ENCODE data around the gene CCL14.
"Not testable (repeated sequence)": the region's sequence is repeated elsewhere in the genome, so short reads cannot be mapped to it uniquely, and the experiment has no call there.

CCL14 gene

GRCh38 chr17:35986643-35987042 lies at the start of gene CCL14:
Gene CCL14 (minus strand): TSS chr17:35986729. CDS start chr17:35986649, 80 bp downstream.
- in situ Hi-C loops (cut with MboI; ENCODE audit: low sequenced_read_pairs) = no loop called here

DNA sequence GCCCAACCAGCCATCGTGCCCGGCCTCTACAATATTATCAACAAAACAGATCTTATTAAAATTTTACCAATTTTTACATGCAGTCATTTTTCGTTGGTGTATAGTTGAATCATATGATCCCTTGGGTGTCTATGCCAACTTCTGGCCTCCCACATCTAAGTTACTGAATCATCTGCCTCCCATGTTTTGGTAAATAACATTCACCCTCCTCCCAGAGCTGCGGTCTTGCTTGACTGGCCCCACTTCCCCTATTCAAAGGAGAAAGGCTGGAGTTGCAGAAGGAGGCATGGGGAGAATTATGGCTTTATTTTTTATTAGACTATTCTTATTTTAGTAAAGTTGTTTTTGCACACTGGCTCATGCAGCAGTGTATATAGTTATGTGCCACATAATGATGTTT lies 49.7 kb upstream of the CCL14 start:
- in situ Hi-C loops (cut with MboI; ENCODE audit: low sequenced_read_pairs) = no loop called here

DNA sequence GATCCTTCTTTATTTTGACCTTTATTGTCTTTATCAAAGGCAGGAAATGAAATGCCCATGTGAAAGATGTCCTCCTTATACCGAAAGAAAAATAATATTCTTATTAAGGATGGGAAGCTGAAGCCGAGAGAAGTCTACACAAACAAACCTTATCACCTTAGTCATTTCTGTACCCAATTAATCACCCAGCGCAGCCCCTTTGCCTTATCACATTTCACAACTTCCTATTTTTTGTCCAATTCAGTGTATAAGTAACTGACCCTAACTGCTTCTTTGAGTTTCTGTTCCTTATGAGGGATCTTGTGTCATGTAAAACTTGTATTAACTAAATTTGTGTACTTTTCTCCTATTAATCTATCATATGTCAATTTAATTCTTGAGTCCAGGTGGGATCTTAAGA lies 47.6 kb upstream of the CCL14 start:
- in situ Hi-C loops (cut with MboI; ENCODE audit: low sequenced_read_pairs) = no loop called here

DNA sequence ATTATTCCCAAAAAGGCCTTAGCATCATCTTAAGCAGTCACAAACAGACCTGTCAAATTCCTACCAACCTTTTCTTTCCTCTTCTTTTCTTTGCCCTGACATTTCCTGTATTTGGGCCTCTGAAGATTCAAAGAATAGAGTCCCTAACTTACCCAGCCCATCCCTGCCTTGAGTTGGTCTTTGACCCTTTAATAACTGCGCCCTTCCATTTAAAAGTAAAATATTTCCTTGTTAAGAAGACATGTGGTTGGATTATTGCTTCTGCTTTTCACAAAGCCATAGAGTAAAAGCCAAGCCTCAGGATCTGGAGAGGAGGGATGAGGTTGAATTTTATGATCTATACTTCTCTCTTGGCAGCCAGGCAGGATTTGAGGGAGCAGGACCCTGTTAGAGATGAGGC lies 44.4 kb upstream of the CCL14 start:
- in situ Hi-C loops (cut with MboI; ENCODE audit: low sequenced_read_pairs) = no loop called here

DNA sequence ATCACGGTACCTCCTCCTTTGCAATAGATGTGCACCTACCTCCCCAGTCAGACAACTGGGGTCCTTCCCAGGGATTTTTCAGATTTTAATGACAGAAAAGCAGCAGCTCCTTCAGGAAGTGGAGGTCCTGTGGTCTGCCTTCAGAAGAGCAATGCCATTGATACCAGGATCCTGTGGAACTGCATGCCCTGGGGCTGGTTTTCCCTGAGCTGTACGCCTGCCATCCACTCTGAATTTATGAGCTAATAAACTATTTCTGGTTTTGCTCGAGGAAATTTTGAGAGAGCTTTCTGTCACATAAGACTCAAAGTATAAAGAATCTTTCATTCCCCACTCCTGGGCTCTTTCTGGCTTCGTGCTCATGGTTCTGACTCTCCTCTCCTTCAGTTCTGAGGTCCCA lies 41.2 kb upstream of the CCL14 start:
- in situ Hi-C loops (cut with MboI; ENCODE audit: low sequenced_read_pairs) = no loop called here

- in situ Hi-C loops (cut with MboI; ENCODE audit: low sequenced_read_pairs) = no loop called here
These were observed 37.8 kb upstream of the CCL14 start for GRCh38 chr17:36024106-36024869.

DNA sequence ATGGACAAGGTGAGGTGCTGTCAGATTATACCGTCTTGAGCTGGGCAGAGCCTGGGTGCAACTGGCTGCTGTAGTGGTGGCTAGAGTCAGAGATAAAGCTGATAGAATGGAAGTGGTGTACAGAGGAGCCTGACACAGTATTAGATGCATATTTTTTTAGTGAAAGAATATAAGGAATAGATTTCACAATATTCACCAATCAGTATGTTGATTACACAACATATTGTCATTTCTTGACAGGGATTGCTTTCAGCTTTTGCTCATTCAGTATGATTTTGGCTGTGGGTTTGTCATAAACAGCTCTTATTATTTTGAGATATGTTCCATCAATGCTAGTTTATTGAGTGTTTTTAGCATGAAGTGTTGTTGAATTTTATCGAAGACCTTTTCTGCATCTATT lies 32.9 kb upstream of the CCL14 start:
- in situ Hi-C loops (cut with MboI; ENCODE audit: low sequenced_read_pairs) = no loop called here

DNA sequence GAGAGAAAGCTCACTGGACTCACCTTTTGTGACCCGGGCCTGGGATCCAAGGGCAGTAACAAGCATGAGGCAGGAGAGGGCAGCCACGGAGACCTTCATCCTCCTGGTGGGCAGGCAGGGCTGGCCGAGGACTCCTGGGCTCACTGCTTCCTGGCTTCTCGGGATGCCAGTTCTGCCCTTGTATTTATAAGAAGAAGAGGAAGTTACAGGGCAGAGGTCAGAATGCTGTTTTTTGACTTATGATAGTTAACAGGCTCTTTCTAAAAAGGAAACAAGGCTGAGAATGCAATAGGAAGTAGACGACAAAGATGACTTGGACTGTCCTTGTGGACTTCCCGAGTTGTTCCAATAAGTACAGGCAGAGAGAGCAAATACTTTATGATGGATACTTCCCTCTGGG lies 31.3 kb upstream of the CCL14 start, which contains the start of gene CCL23:
Gene CCL23, minus strand, starts transcription at position 174 of the 400 bp plus-strand sequence. Its CDS starts 75 bp downstream, at position 99.
- in situ Hi-C loops (cut with MboI; ENCODE audit: low sequenced_read_pairs) = no loop called here

DNA sequence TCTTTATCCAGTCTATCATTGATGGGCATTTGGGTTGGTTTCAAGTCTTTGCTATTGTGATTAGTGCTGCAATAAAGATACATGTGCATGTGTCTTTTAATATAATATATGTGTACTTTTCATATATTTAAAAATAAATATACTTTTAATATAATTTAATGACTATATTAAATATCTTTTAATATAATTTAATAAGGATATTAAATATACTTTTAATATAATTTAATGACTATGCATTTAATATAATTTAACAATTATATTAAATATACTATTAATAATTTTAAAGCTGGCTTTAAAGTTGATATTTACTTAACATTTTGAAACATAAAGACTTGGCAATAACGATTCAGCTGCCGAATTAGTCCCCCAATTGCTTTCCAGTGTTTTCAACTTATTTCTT lies 30.0 kb upstream of the CCL14 start:
- in situ Hi-C loops (cut with MboI; ENCODE audit: low sequenced_read_pairs) = no loop called here

GRCh38 chr17:36015895-36016294 lies 29.4 kb upstream of the CCL14 start:
- in situ Hi-C loops (cut with MboI; ENCODE audit: low sequenced_read_pairs) = not testable (repeated sequence)

DNA sequence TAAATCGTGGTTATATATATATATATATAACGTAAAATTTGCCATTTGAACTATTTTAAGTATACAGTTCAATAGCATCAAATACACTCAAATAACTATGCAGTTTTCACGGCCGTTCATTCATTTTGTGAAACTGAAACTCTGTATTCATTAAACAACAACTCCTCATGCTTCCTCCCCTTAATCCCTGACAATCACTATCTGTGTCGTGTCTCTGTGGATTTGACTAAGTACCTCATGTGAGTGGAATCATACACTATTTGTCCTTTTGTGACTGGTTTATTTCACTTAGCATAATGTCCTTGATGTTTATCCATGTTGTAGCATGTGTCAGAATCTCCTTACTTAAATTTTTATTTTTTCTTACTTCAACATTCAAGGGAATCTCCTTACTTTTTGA lies 28.4 kb upstream of the CCL14 start:
- in situ Hi-C loops (cut with MboI; ENCODE audit: low sequenced_read_pairs) = no loop called here

DNA sequence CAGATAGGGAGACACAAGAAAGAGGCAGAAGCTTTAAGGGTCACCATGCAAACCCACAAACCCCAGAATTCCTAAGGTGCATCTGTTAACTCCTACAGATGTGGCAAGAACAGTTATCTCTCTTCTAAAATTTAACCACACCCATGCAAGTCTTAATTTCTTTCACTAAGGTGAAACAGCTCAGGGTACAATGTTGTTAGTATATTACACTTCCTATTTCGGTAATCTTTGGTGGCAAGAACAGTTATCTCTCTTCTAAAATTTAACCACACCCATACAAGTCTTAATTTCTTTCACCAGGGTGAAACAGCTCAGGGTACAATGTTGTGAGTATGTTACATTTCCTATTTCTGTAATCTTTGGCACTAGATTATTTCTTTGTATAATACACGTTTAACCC lies 24.7 kb upstream of the CCL14 start:
- in situ Hi-C loops (cut with MboI; ENCODE audit: low sequenced_read_pairs) = no loop called here

GRCh38 chr17:36008998-36009665 lies 22.6 kb upstream of the CCL14 start:
- in situ Hi-C loops (cut with MboI; ENCODE audit: low sequenced_read_pairs) = no loop called here

GRCh38 chr17:36004594-36005108 lies 18.1 kb upstream of the CCL14 start:
- in situ Hi-C loops (cut with MboI; ENCODE audit: low sequenced_read_pairs) = no loop called here

- in situ Hi-C loops (cut with MboI; ENCODE audit: low sequenced_read_pairs) = no loop called here
These were observed 16.1 kb upstream of the CCL14 start for GRCh38 chr17:36002631-36003030.

DNA sequence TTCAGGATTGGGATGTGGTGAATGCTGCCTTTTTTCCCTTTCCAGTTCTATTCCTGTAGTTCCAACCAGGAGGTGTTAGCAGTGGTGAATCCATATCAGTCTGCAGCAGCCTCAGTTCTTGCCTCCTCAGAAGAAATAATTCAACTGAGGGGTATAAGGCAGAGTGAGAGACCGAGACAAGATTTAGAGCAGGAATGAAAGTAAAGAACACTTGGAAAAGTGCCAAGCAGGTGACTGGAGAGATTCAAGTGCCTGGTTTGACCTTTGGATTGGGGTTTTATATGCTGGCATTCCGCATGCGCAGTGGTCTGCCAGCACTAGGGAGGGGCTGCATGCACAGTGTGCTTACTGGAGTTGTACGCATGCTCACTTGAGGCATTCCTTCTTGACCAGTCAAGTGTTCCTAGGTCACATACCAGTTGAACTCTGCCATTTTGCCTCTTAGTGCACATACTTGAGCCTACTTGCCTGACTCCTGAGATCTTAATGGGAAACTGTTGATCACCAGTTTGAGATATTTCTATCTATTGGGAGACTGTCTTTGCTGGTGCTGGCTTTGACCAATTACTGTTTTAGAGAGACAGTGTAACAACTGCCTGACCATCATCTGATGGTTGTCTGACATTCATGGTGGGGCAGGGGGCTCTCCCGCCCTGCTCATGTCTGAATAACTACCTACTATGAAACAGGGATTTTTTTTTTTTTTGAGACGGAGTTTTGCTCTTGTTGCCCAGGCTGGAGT lies 15.5 kb upstream of the CCL14 start:
- in situ Hi-C loops (cut with MboI; ENCODE audit: low sequenced_read_pairs) = no loop called here

GRCh38 chr17:36001110-36001771 lies 14.7 kb upstream of the CCL14 start, which contains the start of gene CCL15:
Gene CCL15 (minus strand): TSS chr17:36001553. CDS start chr17:36001492, 61 bp downstream.
- in situ Hi-C loops (cut with MboI; ENCODE audit: low sequenced_read_pairs) = no loop called here

DNA sequence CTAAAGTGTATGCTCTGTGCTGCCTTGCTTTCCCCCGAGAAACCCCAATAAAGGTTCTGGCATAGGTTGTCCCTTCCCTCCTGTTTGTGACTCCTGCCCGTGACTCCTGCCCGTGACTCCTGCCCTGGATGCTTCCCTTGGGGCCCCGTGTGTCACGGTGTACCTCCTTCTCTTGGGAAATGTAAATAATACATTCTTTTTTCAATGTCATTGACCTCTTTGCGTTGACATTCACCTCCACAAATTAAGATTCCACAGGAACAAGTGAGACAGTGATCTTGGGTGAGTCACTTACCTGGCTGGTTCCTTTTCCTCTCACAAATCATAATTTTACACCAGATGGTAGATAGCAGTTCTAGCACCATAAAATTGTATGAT lies 14.2 kb upstream of the CCL14 start:
- in situ Hi-C loops (cut with MboI; ENCODE audit: low sequenced_read_pairs) = no loop called here

DNA sequence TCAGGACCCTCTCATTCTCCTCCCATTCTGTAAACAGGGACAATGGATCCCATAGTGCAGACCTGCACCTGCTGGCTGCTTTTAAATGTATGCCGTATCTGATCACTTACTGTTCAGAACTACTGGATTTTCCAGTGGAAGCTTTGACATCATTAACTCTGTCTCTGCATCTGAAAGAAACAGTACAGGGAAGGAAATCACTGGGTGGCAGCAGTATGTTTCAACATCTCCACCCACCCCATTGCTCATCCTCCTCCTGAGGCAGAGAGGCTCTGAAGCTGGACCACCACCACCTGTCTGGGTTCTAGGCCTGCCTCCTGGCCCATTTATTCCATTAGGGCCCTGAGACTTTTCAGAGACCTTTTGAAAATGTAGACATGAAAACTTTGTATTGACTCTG lies 12.2 kb upstream of the CCL14 start:
- in situ Hi-C loops (cut with MboI; ENCODE audit: low sequenced_read_pairs) = no loop called here

GRCh38 chr17:35998018-35998545 lies 11.6 kb upstream of the CCL14 start:
- in situ Hi-C loops (cut with MboI; ENCODE audit: low sequenced_read_pairs) = no loop called here

DNA sequence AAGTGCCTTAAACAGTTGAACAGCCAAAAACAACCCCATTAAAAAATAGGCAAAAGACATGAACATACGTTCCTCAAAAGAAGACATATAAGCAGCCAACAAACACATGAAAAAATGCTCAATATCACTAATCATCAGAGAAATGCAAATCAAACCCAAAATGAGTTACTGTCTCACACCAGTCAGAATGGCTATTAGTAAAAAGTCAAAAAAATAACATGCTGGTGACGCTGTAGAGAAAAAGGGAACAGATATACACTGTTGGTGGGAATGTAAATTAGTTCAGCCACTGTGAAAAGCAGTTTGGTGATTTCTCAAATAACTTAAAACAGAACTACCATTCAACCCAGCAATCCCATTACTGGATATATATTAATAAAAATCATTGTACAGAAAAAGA lies 8.8 kb upstream of the CCL14 start:
- in situ Hi-C loops (cut with MboI; ENCODE audit: low sequenced_read_pairs) = not testable (repeated sequence)
